ENCODE results near the gene NUDT22.

NUDT22 gene, protein sequence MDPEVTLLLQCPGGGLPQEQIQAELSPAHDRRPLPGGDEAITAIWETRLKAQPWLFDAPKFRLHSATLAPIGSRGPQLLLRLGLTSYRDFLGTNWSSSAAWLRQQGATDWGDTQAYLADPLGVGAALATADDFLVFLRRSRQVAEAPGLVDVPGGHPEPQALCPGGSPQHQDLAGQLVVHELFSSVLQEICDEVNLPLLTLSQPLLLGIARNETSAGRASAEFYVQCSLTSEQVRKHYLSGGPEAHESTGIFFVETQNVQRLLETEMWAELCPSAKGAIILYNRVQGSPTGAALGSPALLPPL

DNA sequence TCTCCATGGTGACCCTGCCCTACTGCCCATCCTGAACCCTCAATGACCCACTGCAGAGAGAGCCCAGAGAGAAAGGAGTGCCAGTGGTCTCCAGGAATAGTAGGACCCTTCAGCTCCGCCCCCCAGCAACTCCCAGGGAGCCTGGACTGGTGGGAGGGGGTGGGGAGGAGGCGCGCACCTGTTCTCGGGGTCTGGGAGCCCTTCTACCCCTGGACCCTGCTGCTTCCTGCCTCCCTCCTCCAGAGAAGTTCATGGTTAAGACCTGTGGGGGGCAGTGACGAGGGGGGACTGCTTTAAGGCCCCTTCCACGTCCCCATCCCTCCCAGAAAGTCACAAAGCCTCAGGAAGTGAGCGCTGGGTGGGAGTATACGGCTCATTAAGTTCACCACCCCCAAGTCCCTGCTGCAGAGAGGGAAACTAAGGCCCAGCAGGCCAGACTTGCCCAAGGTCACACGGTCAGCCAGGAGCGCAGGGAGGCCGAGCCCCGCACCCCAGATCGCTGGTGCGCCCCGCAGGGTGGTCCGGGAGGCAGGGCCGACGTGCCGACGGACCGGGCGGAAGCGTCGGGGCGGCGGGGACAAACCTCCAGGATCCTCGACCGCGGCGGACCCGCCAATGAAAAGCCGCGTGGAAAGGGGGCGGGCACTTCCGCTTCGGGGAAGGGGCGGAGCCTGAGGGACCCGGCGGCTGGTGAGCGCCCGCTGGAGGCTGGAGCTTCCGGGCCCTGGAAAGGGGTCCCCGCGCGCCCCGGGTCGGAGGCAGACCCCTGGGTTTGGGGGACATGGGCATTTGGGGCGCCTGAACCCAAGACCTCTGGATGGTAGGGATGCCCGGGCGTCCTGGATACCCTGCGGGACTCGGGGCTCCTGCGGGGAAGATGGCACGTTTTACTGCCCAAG is at the start of gene NUDT22, which contains the start of gene TRPT1:
NUDT22 (plus strand) TSS at position 667 of the 899 bp plus-strand sequence. CDS start 379 bp downstream, outside the sequence.
TRPT1 (minus strand) TSS at position 579 of the 899 bp plus-strand sequence; CDS start at position 253, 326 bp downstream.
- peak; percentile 56 to 59 for DNase-seq (ENCODE audit: low read depth in 2 of 2)

DNA sequence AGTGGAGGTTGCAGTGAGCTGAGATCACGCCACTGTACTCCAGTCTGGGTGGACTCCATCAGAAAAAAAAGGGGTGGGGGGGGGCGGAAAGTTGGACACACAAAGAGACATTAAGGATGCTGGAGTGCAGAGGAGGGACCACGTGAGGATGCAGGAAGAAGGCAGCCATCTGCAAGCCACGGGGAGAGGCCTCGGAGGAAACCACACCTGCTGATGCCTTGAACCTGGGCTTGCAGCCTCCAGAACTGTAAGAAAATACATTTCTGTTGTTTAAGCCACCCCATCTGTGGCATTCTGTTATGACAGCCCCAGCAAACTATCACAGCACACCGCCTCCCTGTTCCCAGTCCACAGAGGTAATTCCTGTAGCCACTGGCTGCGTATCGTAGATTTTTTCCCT is 49.3 kb upstream of the NUDT22 start:
- no peak for DNase-seq (ENCODE audit: low read depth in 2 of 2)

DNA sequence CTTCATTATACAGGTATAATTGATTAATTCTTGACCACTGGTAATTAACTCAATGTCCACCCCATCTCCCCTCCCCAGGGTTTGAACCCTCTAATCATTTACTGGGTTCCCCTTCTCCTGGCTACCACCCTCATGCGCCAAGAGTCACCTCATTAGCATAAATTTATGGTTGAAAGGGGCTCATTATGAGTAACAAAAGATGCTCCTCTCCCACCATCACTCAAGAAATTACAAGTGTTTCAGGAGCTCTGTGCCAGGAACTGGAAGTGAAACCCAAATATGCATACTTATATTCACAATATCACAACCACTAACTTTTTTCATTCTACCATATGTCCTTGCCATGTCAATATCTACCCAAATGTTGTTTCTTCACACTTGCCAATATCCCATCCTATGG is 47.9 kb upstream of the NUDT22 start:
- DNase-seq (ENCODE audit: low read depth in 2 of 2): no peak

DNA sequence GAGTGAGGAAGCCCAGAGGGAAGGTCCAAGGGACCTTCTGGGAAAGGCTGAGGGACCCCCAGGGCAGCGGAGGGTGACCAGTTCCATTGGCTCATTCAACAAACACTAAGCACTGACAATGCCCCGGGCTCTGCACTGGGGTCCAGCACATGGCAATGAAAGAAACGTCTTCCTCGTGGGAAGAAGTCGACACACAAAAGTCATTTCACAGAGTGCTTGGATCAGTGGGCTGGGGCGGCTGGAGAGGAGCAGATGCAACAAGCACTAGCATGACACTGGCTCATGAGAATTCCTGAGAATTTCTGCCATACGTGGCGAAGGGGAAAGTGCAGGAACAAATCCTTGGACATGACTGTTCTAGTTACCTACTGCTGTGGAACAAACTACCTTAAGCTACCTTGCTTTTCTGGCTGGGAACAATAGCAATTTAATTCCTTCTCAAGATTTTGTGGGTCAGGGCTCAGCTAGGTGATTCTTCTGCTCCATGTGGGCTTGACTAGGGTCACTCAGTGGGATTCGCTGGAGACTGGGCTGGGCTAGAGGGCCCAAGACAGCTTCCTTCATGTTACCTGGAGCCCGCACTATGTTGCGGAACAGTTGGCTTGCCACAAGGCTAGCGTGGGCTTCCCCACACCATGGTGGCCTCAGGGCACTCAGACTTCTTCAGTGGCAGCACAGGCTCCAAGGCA is 47.0 kb upstream of the NUDT22 start:
- no peak for DNase-seq (ENCODE audit: low read depth in 2 of 2)

DNA sequence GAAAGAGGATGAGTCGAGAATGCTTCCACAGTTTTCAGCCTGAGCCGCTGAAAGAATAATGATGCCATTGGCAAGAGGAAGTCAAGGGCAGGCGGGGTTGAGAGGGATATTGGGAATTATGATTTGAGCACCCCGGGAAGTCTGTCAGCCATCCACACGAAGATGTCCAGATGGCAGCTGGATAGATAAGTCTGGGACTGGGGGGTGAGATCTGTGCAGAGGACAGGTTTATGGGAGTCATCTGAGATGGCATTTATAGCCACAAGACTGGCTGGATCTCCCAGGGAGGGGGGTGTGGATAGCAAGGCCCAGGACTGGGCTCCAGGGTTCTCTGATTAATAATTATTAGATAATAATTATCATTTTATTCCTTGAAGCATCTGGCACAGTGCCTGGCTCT is 45.2 kb upstream of the NUDT22 start:
- DNase-seq (ENCODE audit: low read depth in 2 of 2): no peak

DNA sequence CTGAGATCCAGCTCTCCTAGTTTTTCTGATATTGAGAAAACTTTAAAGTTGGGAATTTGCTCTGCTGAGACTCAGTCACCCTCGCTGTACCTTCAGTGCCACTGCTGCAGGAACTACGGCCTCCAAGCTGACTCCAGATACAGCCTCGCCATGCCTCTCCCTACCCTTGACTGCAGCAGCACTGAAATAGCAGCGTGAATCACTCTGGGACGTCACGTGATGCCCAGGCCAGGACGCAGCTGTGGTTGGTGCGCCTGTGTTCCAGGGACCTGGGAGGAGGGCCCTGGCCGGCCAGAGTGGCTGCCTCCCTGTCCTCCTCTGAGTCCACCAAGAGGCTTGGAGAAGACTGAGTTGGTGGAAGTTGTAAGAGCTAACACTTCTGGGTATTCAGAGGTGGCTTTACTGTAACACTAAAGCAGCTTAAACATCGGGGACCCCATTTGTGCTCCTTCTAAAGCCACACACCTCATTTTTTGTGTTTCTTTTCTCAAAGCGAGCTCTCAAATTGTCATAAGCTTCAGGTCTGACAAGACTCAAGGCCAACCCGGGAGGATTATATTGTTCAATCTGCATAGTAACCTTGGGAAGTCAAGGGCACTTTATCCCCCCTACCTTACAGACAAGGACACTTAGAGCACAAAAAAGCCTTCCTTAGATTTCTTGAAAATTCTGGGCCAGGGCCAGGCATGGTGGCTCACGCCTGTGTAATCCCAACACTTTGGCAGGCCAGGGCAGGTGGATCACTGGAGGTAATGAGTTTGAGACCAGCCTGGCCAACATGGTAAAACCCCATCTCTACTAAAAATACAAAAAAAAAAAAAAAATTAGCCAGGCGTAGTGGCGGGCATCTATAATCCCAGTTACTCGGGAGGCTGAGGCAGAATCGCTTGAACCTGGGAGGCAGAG is 44.3 kb upstream of the NUDT22 start:
- DNase-seq (ENCODE audit: low read depth in 2 of 2): peak; percentile 62 to 70

DNA sequence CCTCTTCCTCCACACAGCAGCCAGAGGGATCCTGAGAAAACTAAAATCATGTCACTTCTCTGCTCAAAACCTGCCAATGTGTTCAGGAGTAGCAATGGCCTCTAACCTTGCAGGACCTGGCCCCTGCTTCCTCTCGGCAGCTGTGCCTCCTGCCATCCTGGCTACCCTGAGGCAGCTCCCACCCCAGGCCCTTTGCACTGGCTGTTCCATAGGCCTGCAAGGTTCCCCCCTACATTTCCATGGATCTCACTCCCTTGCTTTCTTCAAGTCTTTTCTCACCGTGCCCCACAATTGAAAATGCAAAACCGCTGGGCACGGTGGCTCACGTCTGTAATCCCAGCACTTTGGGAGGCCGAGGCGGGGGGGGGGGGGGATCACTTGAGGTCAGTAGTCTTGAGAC is 42.2 kb upstream of the NUDT22 start:
- DNase-seq (ENCODE audit: low read depth in 2 of 2): no peak

DNA sequence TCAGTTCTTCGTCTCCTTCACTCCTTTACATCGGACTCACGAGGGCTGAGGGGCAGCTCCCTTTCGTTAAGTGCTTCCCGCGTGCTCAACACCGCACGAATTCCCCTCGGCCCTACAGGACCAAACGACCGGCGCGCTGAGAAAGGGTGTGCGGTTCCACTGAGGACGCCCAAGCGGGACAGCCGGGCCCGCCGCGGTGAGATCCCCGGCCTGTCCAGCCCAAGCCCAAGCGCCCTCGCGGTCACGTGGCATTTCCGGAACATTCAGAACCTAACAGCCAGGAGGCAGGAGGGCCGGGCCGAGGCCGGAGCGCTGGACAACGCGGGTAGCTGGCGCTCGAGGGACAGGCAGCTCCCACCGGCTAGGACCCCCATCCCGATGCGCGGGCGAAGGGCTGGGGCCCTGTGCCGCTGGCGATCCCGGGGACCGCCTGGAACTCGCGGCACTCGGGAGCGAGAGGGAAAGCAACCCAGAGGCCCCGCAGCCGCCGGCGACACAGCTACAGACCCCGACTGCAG is 40.8 kb upstream of the NUDT22 start:
- DNase-seq (ENCODE audit: low read depth in 2 of 2): no peak

DNA sequence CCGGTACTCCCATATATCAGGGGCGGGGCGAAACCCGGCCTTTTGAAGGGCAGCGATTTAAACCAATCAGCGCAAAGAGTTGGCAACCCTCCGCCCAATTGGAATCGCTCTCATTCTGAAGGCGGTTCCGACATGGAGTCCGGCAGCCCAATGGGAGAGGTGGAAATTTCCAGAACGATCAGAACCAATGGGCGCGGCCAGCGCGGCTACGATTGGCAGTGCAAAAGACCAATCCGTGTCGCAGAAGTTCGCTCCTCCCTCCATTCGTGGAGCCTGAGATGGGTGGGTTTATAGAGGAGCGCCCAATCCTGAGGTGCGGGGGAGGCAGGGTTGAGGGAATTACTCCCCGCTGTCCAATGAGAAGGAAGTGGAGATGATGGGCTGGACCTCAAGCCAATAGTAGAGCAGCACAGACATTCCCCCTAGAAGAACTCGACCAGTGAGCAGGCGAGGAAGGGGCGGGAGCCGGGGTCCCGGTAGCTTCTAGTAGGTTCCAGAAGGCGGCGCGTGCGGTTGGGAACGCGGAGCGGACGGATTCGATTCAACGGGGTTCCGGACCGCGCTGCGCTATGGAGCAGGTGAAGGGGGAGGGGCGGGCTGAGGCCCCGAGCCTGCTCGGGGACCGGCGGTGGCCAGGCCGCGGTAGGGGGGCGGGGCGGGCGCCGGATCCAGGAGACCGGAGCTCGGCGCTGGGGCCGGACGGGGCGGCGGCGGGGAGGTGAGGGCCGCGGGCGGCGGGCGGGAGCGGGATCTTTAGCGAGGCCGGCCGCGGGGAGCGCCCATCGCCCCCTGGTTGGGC is 40.2 kb upstream of the NUDT22 start, which contains the start of gene STIP1:
STIP1 (plus strand) TSS at position 479 of the 799 bp plus-strand sequence; CDS start at position 570, 91 bp downstream.
- peak; percentile 100 for DNase-seq (ENCODE audit: low read depth in 2 of 2)

DNA sequence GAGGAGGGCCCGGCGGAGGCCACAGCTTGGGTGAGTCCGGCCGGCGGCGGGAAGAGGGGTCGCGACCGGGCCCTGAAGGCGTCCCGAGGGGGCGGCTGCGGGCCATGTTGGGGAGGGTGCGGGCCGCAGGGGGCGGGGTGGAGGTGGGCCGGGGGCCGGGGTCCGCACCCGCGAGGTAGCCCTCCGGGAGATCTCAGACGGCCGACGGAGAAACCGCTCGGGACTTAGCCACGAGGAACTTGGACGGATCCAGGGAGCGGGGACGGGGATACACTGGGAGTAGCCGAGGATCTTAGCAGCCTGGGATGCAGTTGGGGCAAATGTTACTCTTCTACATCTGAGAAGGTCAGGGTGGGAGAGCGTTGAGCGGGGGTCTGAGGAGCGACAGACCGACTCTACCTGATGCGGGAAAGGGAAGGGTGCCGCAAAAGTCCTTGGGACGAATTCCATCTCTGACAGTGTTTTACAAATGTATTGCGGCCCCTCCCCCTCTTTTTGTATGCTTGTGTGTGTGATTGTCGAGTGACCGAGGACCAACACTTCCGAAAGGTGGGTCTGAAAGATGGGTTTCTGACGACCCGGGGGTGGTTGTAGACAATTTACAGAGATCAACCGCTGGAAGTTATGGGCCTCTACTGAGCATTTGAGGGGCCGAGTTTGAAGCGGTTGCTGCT is 39.4 kb upstream of the NUDT22 start:
- no peak for DNase-seq (ENCODE audit: low read depth in 2 of 2)

DNA sequence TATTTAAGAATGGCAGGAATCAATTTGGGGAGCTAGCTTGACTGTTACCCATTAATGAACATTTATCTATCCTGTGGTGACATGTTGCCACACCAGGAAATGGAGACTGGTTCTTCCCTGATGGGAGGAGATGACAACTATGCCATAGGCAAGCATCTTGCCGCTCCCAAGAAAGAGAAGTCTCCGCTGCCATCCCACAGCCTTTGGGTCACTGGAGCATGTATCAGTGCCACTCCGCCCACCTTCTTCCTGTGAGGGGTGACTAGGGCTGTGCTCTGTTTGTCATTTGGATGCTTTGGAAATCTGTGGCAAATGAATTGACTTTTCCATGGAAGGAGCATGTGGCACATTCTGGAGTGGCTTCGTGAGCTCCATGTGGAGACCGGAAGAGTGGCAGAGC is 33.6 kb upstream of the NUDT22 start:
- no peak for DNase-seq (ENCODE audit: low read depth in 2 of 2)

DNA sequence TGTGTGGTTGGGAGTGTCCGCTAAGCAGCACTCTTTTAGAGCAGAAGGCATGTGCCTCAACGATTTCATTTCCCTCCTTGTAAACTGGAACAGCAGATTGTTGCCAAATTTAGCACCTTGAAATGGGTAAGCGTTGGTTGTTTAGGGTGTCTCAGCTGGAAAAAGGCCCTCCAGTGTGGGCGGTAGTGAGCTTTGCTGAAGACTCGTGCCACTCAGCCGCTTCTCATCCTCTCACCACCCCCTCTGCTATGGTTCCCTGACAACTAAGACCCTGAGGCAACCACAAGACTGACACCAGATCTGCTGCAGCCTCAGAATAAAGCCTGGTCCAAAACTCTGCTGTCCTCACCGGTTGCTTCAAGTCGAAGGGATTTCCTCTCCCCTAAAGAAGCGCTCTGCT is 29.4 kb upstream of the NUDT22 start:
- DNase-seq (ENCODE audit: low read depth in 2 of 2): no peak

DNA sequence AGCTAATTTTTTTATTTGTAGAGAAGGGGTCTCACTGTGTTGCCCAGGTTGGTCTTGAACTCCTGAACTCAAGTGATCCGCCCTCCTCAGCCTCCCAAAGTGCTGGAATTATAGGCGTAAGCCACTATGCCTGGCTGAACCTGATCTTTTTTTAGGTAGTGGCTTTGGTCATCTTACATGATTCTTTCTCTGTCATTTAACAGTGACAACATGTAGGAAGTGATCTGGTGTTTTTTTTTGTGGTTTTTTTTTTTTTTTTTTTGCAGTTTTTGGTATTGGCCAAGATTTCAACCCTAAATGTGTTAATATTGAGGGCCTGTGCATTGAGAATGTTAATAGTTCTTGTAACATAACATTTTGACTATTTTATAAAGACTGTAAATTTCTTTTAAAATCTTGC is 27.6 kb upstream of the NUDT22 start:
- DNase-seq (ENCODE audit: low read depth in 2 of 2): no peak

DNA sequence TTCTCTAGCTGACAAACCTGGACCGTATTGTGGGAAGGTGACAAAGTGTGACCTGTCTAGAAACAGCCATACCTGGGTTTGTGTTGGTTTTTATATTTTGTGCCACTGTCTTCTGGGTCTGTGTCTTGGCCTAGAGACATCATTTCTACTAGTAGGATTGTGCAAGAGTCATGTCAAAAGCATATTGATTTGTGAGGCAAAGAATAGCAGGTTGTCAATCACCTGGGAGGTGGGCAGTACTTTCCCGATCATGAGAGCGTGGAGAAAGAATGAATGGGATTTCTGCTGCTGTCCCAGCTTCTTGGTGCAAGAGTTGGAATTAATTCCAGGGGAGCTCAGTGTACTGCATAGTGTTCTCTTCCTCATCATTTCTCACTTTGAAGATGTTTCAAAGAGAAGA is 24.5 kb upstream of the NUDT22 start:
- no peak for DNase-seq (ENCODE audit: low read depth in 2 of 2)

DNA sequence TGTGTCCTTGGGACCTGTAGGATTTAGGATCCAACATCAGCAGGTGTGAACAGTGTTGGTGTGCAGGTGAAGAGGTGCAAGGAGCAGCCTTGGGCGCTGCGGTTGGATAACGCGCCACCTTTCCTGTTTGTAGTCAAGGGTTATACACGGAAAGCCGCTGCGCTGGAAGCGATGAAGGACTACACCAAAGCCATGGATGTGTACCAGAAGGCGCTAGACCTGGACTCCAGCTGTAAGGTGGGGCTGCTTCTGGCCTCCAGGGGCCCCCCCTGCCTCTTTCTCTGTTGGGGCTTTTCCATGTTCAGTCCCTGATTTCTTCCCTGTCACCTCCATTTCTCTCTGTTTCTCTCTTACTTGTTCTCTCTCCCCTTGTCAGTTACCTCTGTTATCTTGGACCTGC is 23.1 kb upstream of the NUDT22 start:
- no peak for DNase-seq (ENCODE audit: low read depth in 2 of 2)

DNA sequence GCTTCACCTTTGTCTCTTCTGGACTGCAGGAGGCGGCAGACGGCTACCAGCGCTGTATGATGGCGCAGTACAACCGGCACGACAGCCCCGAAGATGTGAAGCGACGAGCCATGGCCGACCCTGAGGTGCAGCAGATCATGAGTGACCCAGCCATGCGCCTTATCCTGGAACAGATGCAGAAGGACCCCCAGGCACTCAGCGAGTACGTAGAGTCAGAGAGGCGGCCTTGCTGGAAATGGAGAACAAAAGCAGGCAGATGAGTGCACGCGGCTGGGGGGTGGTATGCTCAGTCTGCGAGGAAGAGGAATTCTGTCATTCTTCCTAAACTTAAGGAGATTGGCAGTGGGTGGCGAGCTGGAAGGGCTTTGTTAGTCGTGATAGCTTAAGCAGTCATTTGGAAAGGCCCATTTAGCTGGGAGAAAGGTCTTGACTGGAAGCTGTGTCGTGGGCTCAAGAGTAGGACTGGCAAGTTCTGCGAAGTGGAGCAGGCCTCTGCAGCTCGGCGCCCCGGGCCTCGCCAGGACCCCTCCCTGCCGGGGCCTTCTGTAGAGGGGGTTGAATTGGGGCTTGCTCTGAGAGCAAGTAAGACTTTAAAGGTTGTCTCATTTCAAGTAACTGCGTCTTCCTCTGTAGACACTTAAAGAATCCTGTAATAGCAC is 22.5 kb upstream of the NUDT22 start:
- no peak for DNase-seq (ENCODE audit: low read depth in 2 of 2)

DNA sequence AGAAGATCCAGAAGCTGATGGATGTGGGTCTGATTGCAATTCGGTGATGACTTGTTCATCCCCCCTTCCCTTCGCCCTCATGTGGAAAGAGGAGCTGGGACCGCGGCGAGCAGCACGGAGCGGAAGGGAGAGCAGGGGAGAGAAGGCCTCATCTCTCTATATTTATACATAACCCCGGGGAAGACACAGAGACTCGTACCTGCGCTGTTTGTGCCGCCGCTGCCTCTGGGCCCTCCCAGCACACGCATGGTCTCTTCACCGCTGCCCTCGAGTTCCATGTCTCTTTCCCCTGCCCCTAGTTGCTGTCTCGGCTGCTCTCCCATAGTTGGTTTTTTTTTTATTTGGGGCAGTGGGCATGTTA is 22.0 kb upstream of the NUDT22 start:
- DNase-seq (ENCODE audit: low read depth in 2 of 2): no peak

DNA sequence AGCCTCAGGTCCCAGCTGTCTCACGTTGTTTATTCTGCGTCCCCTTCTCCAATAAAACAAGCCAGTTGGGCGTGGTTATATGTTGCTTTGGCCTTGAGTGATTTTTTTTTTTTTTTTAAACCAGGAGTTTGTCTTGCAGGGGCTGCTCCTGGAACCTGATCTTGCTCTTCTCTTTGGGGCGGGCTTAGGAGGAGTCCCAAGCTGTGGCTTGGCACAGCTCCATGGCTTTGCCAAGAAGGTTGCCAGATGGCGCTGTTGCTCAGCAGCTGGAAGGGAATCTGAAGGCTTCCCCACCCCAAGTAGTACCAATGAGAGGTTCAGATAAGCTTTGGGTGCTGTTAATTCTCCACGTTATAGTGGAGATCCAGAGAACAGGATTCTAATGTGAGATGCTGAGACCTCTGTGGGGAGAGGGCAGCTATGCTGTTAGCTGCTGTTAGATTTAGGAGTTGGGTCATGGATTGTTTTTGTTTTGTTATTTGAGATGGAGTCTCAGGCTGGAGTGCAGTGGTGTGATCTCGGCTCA is 21.5 kb upstream of the NUDT22 start:
- DNase-seq (ENCODE audit: low read depth in 2 of 2): peak; percentile 91 to 92
